ENCODE data around the gene OMA1. TPM values are rescaled to one million over a fixed set of nuclear protein-coding genes. Genes with fewer than 3 reads are reported as not detected.

The OMA1 gene
- polyA plus RNA-seq, 1 donor from 2014 or later, result 11.0 TPM

- H3K27ac ChIP-seq (ENCODE audit: low read length), result no peak overlapping the region
- no peak overlapping the region for H2AFZ ChIP-seq (ENCODE audit: low read depth, low read length)
- no peaks in the 10 kb centered on the region for H3K36me3 ChIP-seq (ENCODE audit: insufficient read depth, low read length)
- TF ChIP-seq CTCF (IDR thresholded peaks at IDR 0.05; ENCODE audit: poor library complexity, severe bottlenecking), result no peak
- no peaks in the 10 kb centered on the region for H3F3A ChIP-seq (ENCODE audit: insufficient read depth, low read length, poor library complexity, severe bottlenecking)
- no peak overlapping the region for H3K9ac ChIP-seq (ENCODE audit: low read length)
- H3K9me3 ChIP-seq (ENCODE audit: low read length), result no peaks in the 10 kb centered on the region
- no peaks in the 10 kb centered on the region for H3K79me2 ChIP-seq (replicated peaks; ENCODE audit: insufficient read depth, low read length)
- H3K27me3 ChIP-seq (ENCODE audit: insufficient read depth, low read depth, low read length), result no peaks in the 10 kb centered on the region
- no peak overlapping the region for H3K4me2 ChIP-seq (ENCODE audit: low read length)
- H3K4me3 ChIP-seq (ENCODE audit: low read length), result no peak overlapping the region
- H4K20me1 ChIP-seq (ENCODE audit: insufficient read depth), result no peaks in the 10 kb centered on the region
- no peaks in the 10 kb centered on the region for H3K9me2 ChIP-seq (ENCODE audit: insufficient read depth, low read length)
Measured at GRCh38 chr1:58447042-58447441, 99.5 kb downstream of the OMA1 start.

DNA sequence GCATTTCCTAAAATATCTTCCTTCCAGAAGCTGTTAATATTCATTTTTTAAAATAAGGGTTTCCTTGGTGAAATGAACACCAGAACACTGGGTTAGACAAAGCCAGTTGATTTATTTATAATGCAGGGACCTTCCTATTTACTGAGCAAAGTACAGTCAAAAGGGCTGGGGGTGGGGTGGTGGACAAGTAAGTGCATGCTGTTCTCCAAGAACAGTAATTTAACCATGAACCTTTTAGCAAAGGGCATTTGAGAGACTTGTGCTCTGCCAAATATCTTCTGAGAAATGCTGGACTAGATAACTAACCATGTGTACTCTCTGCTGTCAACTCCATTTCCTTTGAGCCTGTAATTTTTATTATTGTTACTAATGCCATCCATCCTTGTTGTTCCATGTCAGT lies 100.2 kb downstream of the OMA1 start:
- TF ChIP-seq EZH2 (IDR thresholded peaks at IDR 0.05; ENCODE audit: borderline replicate concordance, insufficient read depth, low read length, poor library complexity, severe bottlenecking) (no peak), TAF1 (IDR thresholded peaks at IDR 0.05; ENCODE audit: low read depth) (no peak), SMC3 (conservative IDR thresholded peaks at IDR 0.05; ENCODE audit: poor library complexity) (no peak), CTCF (IDR thresholded peaks at IDR 0.05; ENCODE audit: poor library complexity, severe bottlenecking) (no peak), EP300 (conservative IDR thresholded peaks at IDR 0.05; ENCODE audit: poor library complexity, severe bottlenecking) (no peak)
- TF ChIP-seq, protein P1, sequence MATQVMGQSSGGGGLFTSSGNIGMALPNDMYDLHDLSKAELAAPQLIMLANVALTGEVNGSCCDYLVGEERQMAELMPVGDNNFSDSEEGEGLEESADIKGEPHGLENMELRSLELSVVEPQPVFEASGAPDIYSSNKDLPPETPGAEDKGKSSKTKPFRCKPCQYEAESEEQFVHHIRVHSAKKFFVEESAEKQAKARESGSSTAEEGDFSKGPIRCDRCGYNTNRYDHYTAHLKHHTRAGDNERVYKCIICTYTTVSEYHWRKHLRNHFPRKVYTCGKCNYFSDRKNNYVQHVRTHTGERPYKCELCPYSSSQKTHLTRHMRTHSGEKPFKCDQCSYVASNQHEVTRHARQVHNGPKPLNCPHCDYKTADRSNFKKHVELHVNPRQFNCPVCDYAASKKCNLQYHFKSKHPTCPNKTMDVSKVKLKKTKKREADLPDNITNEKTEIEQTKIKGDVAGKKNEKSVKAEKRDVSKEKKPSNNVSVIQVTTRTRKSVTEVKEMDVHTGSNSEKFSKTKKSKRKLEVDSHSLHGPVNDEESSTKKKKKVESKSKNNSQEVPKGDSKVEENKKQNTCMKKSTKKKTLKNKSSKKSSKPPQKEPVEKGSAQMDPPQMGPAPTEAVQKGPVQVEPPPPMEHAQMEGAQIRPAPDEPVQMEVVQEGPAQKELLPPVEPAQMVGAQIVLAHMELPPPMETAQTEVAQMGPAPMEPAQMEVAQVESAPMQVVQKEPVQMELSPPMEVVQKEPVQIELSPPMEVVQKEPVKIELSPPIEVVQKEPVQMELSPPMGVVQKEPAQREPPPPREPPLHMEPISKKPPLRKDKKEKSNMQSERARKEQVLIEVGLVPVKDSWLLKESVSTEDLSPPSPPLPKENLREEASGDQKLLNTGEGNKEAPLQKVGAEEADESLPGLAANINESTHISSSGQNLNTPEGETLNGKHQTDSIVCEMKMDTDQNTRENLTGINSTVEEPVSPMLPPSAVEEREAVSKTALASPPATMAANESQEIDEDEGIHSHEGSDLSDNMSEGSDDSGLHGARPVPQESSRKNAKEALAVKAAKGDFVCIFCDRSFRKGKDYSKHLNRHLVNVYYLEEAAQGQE (IDR thresholded peaks at IDR 0.05; ENCODE audit: borderline replicate concordance), result no peak
- H3K36me3 ChIP-seq (ENCODE audit: insufficient read depth, low read length), result no peaks in the 10 kb centered on the region

More for the DNA sequence above, 100.2 kb downstream of the OMA1 start:
- Histone ChIP-seq H4K20me1 (ENCODE audit: insufficient read depth) (no peaks in the 10 kb centered on the region), H2AFZ (ENCODE audit: low read depth, low read length) (no peak overlapping the region), H3K4me3 (ENCODE audit: low read length) (no peak overlapping the region), H3K9ac (ENCODE audit: low read length) (no peak overlapping the region), H3K27ac (ENCODE audit: low read length) (no peak overlapping the region), H3K9me2 (ENCODE audit: insufficient read depth, low read length) (no peaks in the 10 kb centered on the region), H3K4me2 (ENCODE audit: low read length) (no peak overlapping the region), H3K9me3 (ENCODE audit: low read length) (no peaks in the 10 kb centered on the region), H3F3A (ENCODE audit: insufficient read depth, low read length, poor library complexity, severe bottlenecking) (no peaks in the 10 kb centered on the region), H3K27me3 (ENCODE audit: insufficient read depth, low read depth, low read length) (no peaks in the 10 kb centered on the region), H3K79me2 (replicated peaks; ENCODE audit: insufficient read depth, low read length) (no peaks in the 10 kb centered on the region)

Data from neural cell (in vitro differentiated cells).